GM12891 (cell line): ENCODE results near the gene ADGRB3.

Source experiments
- POLR2A ChIP-seq: IDR thresholded peaks from 2 replicates; pipeline ENCODE4 v1.6.1; 2011; ENCODE audit warnings: low read depth, low read length, control low read depth
- TAF1 ChIP-seq: IDR thresholded peaks from 2 replicates; pipeline ENCODE4 v1.6.1; 2011; ENCODE audit warnings: low read depth, low read length, control low read depth

DNA sequence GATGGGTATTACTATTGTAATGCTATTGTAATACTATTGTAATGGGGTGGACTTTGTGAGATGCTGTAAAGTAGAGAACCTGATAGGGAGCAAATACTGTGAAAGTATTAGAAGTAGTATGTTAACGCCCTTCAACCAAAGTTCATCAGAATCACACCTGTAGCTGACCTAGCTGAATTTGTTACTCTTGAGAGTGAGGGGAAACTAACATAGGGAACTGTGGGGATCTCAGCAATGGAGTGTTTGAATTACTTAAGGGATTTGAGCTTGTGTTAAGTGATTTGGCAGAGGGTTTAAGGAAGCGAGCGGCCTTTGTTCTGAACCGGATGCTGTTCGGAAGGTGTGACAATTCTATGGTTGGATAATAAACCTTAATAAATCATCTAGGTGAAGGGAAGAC is 312.6 kb downstream of the ADGRB3 start:
- no peak for TF ChIP-seq POLR2A
- no peak for TF ChIP-seq TAF1
